HepG2 (cell line): ENCODE results near the gene GH2. TPM values are rescaled to one million over a fixed set of nuclear protein-coding genes. Genes with fewer than 3 reads are reported as not detected.
"Not testable (repeated sequence)": the region's sequence is repeated elsewhere in the genome, so short reads cannot be mapped to it uniquely, and the experiment has no call there.

Experiments used
- ATAC-seq: fragments of 200-7000 bp; cut with Tn5 transposase; 3 replicates; pipeline ENCODE4 v1.9.1; 2020; ENCODE audit warnings: mild to moderate bottlenecking, moderate library complexity
- BruUV-seq: library from RNA; stranded (reverse); fragments of 400-500 nt; replicated peaks from 2 replicates; lab custom pipeline; 2021; lab: Mats Ljungman, UMichigan
- CTCF ChIA-PET: fragments of 300-600 bp; formaldehyde crosslinking; extraction: SDS; loops from one replicate; lab custom pipeline; 2021; ENCODE audit warnings: low total read pairs, inconsistent platforms, low intra/inter-chr PET ratio; lab: Yijun Ruan, JAX
- POLR2A ChIA-PET: fragments of 350-600 bp; sonication (Branson Sonifier 250); formaldehyde crosslinking; loops from one replicate; lab custom pipeline; 2020; ENCODE audit warnings: antibody characterized with exemption, inconsistent platforms; lab: Yijun Ruan, JAX
- DNase-seq: peaks from one replicate; pipeline ENCODE4 v3.0.0-alpha.2; 2015; ENCODE audit warnings: low spot score
- FAIRE-seq: peaks from 3 replicates; lab custom pipeline; 2011; peaks lifted over from hg19 to GRCh38; lab: Jason Lieb, UNC
- H2AFZ ChIP-seq: one replicate; pipeline ENCODE4 v1.6.1; 2011; ENCODE audit warnings: low read length, inconsistent platforms
- H3K27ac ChIP-seq: fragments of 300-600 bp; 3 replicates; pipeline ENCODE4 v1.8.0; 2011; ENCODE audit warnings: mixed run types, mild to moderate bottlenecking, mixed read lengths, low read length, inconsistent platforms; ENCODE audit not compliant: insufficient read depth; ENCODE audit errors: extremely low read length
- H3K27me3 ChIP-seq, 2 experiments: fragments of 200-600 bp in 1 of 2; 2 replicates in 1 of 2; 3 replicates in 1 of 2; pipeline versions ENCODE4 v1.6.0 to v1.8.0; 2011; ENCODE audit warnings: low read length in 2 of 2, mild to moderate bottlenecking in 2 of 2, moderate library complexity in 2 of 2, inconsistent platforms in 1 of 2; ENCODE audit not compliant: insufficient read depth in 2 of 2, control insufficient read depth in 1 of 2
- H3K36me3 ChIP-seq, 2 experiments: fragments of 200-600 bp in 1 of 2; replicated peaks in 1 of 2; 2 replicates in 1 of 2; 3 replicates in 1 of 2; pipeline versions ENCODE4 v1.5.1 to v1.8.0; 2011; ENCODE audit warnings: low read length in 2 of 2, inconsistent platforms in 1 of 2; ENCODE audit not compliant: insufficient read depth in 2 of 2, control insufficient read depth in 1 of 2
- H3K4me1 ChIP-seq: 2 replicates; pipeline ENCODE4 v1.5.1; 2012; ENCODE audit warnings: low read length, inconsistent platforms; ENCODE audit not compliant: insufficient read depth
- H3K4me2 ChIP-seq: 2 replicates; pipeline ENCODE4 v1.6.0; 2011; ENCODE audit warnings: low read depth, low read length, inconsistent platforms
- H3K4me3 ChIP-seq, 3 experiments: fragments of 200-600 bp in 1 of 3; sonication (generic), shearing (Covaris generic) in 1 of 3; replicated peaks in 1 of 3; 2 replicates each; pipeline ENCODE4 v1.5.1; 2011 to 2016; ENCODE audit warnings: low read length in 3 of 3, inconsistent platforms in 2 of 3, low read depth in 2 of 3, mild to moderate bottlenecking in 2 of 3, control low read depth in 1 of 3, mixed read lengths in 1 of 3; ENCODE audit not compliant: insufficient read depth in 1 of 3
- H3K79me2 ChIP-seq: one replicate; pipeline ENCODE4 v1.6.1; 2011; ENCODE audit warnings: low read length, inconsistent platforms; ENCODE audit not compliant: insufficient read depth
- H3K9ac ChIP-seq: 2 replicates; pipeline ENCODE4 v1.6.0; 2011; ENCODE audit warnings: mild to moderate bottlenecking, low read depth, low read length, inconsistent platforms; ENCODE audit not compliant: insufficient read depth
- H3K9me3 ChIP-seq: 2 replicates; pipeline ENCODE4 v1.5.1; 2012; ENCODE audit warnings: mild to moderate bottlenecking, low read length
- H4K20me1 ChIP-seq: 2 replicates; pipeline ENCODE4 v1.6.0; 2011; ENCODE audit warnings: inconsistent platforms, mild to moderate bottlenecking, low read length, moderate library complexity; ENCODE audit not compliant: insufficient read depth
- SALL1 ChIP-seq: sonication (generic); formaldehyde crosslinking; IDR thresholded peaks from 2 replicates; pipeline ENCODE4 v1.8.0; 2022; ENCODE audit warnings: mild to moderate bottlenecking, missing genetic modification reagents
- SNAI1 ChIP-seq: sonication (generic); formaldehyde crosslinking; IDR thresholded peaks from 2 replicates; pipeline ENCODE4 v1.5.0; 2020; ENCODE audit warnings: mild to moderate bottlenecking, missing genetic modification reagents, borderline replicate concordance
- TCF7 ChIP-seq: sonication (generic); IDR thresholded peaks from 2 replicates; pipeline ENCODE4 v1.6.1; 2016; ENCODE audit warnings: antibody characterized with exemption, low read depth
- ZNF33A ChIP-seq: sonication (generic); formaldehyde crosslinking; IDR thresholded peaks from 2 replicates; pipeline ENCODE4 v1.5.1; 2020; ENCODE audit warnings: missing genetic modification reagents, mild to moderate bottlenecking, moderate library complexity, borderline replicate concordance
- WGBS: methylation state at CpG from one replicate; pipeline ENCODE4 v1.1.6; 2017; ENCODE audit warnings: low lambda C conversion rate; 5-methylcytosine and 5-hydroxymethylcytosine counted together
- in situ Hi-C: cut with HindIII; loops from 2 replicates; pipeline ENCODE4 v1.10.0; 2017; ENCODE audit warnings: low pct_unique_long_range_greater_than_20kb; ENCODE audit not compliant: extremely low pct_ligation_motif_present
- intact Hi-C: fragments of 100-400 bp; cut with micrococcal nuclease; formaldehyde crosslinking; loops from one replicate; pipeline ENCODE4 v1.10.0; 2022; ENCODE audit not compliant: unreplicated experiment
- polyA plus RNA-seq, 8 experiments: library from polyadenylated mRNA; depleted of rRNA in 3 of 8; stranded (reverse) in 7 of 8; unstranded in 1 of 8; fragments of >200 nt; fragmentation: Illumina TruSeq in 4 of 8; extraction: Trizol in 4 of 8; gene quantifications; 2 replicates each; pipeline versions ENCODE4 v1.2.1 to v1.2.3, GENCODE V29; 2011 to 2016; ENCODE audit warnings: low read depth in 4 of 8, missing spikeins in 1 of 8, mixed read lengths in 1 of 8; ENCODE audit not compliant: insufficient read depth in 1 of 8
- total RNA-seq, 5 experiments: library from RNA; depleted of rRNA; stranded (reverse); fragments of >200 nt; fragmentation: Illumina TruSeq; extraction: Trizol; gene quantifications; 2 replicates each; pipeline ENCODE4 v1.2.3, GENCODE V29; 2016; ENCODE audit warnings: low read depth in 1 of 5
- TF ChIP-seq, protein P1 (sequence below): sonication (generic); IDR thresholded peaks from 2 replicates; pipeline ENCODE4 v1.6.1; 2016; ENCODE audit warnings: low read depth, borderline replicate concordance
- TF ChIP-seq, protein P2 (sequence below): sonication (generic); formaldehyde crosslinking; IDR thresholded peaks from 2 replicates; pipeline ENCODE4 v1.4.0; 2020; ENCODE audit warnings: missing genetic modification reagents, borderline replicate concordance

Gene GH2
- total and polyA plus RNA-seq, 2 of the 13 experiments (the other 11 are each of a cell fraction or from before 2014, with no cell fraction given): not detected

DNA sequence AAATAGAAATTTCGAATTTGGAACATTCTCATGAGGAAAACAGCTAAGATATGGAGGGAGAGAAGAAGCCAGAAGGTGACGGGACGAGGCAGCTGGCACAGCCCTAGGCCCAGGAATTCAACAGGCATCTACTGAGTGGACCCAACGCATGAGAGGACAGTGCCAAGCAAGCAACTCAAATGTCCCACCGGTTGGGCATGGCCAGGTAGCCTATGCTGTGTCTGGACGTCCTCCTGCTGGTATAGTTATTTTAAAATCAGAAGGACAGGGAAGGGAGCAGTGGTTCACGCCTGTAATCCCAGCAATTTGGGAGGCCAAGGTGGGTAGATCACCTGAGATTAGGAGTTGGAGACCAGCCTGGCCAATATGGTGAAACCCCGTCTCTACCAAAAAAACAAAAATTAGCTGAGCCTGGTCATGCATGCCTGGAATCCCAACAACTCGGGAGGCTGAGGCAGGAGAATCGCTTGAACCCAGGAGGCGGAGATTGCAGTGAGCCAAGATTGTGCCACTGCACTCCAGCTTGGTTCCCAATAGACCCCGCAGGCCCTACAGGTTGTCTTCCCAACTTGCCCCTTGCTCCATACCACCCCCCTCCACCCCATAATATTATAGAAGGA is 34.9 kb upstream of the GH2 start:
- WGBS: 9% methylated on average over 12 of the region's 12 CpGs
- Histone ChIP-seq H3K27me3 (peaks cover 1 to 33% of the 10 kb centered on the region in 2 experiments; a peak in 3 of 5 replicates), H3K4me1 (peaks cover 25% of the 10 kb centered on the region), H3K27ac (no peak overlapping the region), H2AFZ (no peak overlapping the region), H3K36me3 (no peaks in the 10 kb centered on the region), H3K9me3 (no peaks in the 10 kb centered on the region), H3K4me3 (no peak overlapping the region), H3K9ac (no peak overlapping the region), H3K79me2 (no peaks in the 10 kb centered on the region), H4K20me1 (no peaks in the 10 kb centered on the region), H3K4me2 (no peak overlapping the region)
- in situ Hi-C loops: no loop called here
- ATAC-seq (no peak), FAIRE-seq (no peak), DNase-seq (no peak)
- no TSS peak for BruUV-seq
- ChIA-PET POLR2A (no interaction called here), CTCF (no interaction called here)
- TF ChIP-seq TCF7 (no peak), SNAI1 (CRISPR knock-in tag) (no peak), ZNF33A (CRISPR knock-in tag) (no peak), SALL1 (CRISPR knock-in tag) (no peak)
- TF ChIP-seq, protein P1, sequence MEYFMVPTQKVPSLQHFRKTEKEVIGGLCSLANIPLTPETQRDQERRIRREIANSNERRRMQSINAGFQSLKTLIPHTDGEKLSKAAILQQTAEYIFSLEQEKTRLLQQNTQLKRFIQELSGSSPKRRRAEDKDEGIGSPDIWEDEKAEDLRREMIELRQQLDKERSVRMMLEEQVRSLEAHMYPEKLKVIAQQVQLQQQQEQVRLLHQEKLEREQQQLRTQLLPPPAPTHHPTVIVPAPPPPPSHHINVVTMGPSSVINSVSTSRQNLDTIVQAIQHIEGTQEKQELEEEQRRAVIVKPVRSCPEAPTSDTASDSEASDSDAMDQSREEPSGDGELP: no peak
- TF ChIP-seq, protein P2, sequence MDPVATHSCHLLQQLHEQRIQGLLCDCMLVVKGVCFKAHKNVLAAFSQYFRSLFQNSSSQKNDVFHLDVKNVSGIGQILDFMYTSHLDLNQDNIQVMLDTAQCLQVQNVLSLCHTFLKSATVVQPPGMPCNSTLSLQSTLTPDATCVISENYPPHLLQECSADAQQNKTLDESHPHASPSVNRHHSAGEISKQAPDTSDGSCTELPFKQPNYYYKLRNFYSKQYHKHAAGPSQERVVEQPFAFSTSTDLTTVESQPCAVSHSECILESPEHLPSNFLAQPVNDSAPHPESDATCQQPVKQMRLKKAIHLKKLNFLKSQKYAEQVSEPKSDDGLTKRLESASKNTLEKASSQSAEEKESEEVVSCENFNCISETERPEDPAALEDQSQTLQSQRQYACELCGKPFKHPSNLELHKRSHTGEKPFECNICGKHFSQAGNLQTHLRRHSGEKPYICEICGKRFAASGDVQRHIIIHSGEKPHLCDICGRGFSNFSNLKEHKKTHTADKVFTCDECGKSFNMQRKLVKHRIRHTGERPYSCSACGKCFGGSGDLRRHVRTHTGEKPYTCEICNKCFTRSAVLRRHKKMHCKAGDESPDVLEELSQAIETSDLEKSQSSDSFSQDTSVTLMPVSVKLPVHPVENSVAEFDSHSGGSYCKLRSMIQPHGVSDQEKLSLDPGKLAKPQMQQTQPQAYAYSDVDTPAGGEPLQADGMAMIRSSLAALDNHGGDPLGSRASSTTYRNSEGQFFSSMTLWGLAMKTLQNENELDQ (CRISPR knock-in tag): no peak
- intact Hi-C loops: loop anchor here (5.0 to 10.0 kb wide), 3 partner anchors 76 to 218 kb away; partner anchors contain the start of gene ERN1

DNA sequence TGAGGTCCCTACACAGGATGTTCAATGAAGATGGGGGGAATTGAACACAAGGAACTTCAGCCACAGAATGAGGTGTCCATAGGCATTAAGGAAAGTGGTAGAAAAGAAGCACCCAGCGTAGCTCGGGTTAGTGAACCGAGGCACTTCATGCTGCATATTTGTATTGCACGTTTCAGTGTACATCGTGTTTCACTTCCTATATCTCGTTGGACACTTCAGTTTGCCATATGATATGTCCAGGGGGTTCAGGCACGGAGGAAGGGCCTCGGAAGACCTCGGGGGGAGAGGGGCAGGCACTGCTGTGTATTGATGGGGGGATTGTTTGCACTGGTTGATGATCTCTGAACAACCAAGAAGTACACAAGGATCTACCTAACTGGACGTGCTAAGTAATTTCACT is 34.0 kb upstream of the GH2 start:
- ATAC-seq, BruUV-seq, H3K4me2 ChIP-seq, H3K4me3 ChIP-seq, H3K79me2 ChIP-seq, FAIRE-seq, H3K27ac ChIP-seq, H3K36me3 ChIP-seq, in situ Hi-C loops, H3K9me3 ChIP-seq, POLR2A ChIA-PET, H2AFZ ChIP-seq, CTCF ChIA-PET, DNase-seq, H3K9ac ChIP-seq, H4K20me1 ChIP-seq: not testable (repeated sequence)
- intact Hi-C loops: loop anchor here (5.0 to 10.0 kb wide), 3 partner anchors 77 to 219 kb away; partner anchors contain the start of gene ERN1
- peaks cover 1 to 40% of the 10 kb centered on the region in 2 experiments; a peak in 3 of 5 replicates for H3K27me3 ChIP-seq
- 4% methylated on average over 10 of the region's 10 CpGs for WGBS
- peaks cover 25% of the 10 kb centered on the region for H3K4me1 ChIP-seq
